ENCODE results near the gene RCOR3. TPM values are rescaled to one million over a fixed set of nuclear protein-coding genes. Genes with fewer than 3 reads are reported as not detected.

RCOR3 gene
- total RNA-seq, 1 donor from 2014 or later: 52.3 TPM

- H3K4me1 ChIP-seq: peaks cover 10% of the 10 kb centered on the region
- no peaks in the 10 kb centered on the region for H3K36me3 ChIP-seq
- no peak for ATAC-seq
- intact Hi-C loops (cut with DNase I): no loop called here
- no peaks in the 10 kb centered on the region for H3K27me3 ChIP-seq (ENCODE audit: low read depth)
- no peak overlapping the region for H3K27ac ChIP-seq
- no peak for DNase-seq
- TF ChIP-seq CTCF (IDR thresholded peaks at IDR 0.05): no peak
- H3K9me3 ChIP-seq: no peaks in the 10 kb centered on the region
- no peak overlapping the region for H3K4me3 ChIP-seq
Observed at GRCh38 chr1:211332036-211332616, 73.0 kb downstream of the RCOR3 start.

- no peak for TF ChIP-seq CTCF (IDR thresholded peaks at IDR 0.05)
- no peak overlapping the region for H3K4me3 ChIP-seq
- no peak overlapping the region for H3K27ac ChIP-seq
- intact Hi-C loops (cut with DNase I): no loop called here
- ATAC-seq: no peak
- no peaks in the 10 kb centered on the region for H3K27me3 ChIP-seq (ENCODE audit: low read depth)
- DNase-seq: no peak
- no peaks in the 10 kb centered on the region for H3K9me3 ChIP-seq
- H3K36me3 ChIP-seq: no peaks in the 10 kb centered on the region
- peaks cover 5% of the 10 kb centered on the region for H3K4me1 ChIP-seq
Observed at GRCh38 chr1:211332830-211333229, 73.7 kb downstream of the RCOR3 start.

GRCh38 chr1:211333906-211334305 is 74.7 kb downstream of the RCOR3 start:
- Histone ChIP-seq H3K4me1 (no peaks in the 10 kb centered on the region), H3K36me3 (no peaks in the 10 kb centered on the region), H3K4me3 (no peak overlapping the region), H3K27ac (no peak overlapping the region), H3K9me3 (no peaks in the 10 kb centered on the region), H3K27me3 (ENCODE audit: low read depth) (no peaks in the 10 kb centered on the region)
- no peak for ATAC-seq
- intact Hi-C loops (cut with DNase I): no loop called here
- TF ChIP-seq CTCF (IDR thresholded peaks at IDR 0.05): no peak
- DNase-seq: no peak

GRCh38 chr1:211334986-211335385 is 75.8 kb downstream of the RCOR3 start:
- DNase-seq (no peak), ATAC-seq (no peak)
- H3K27me3 ChIP-seq (ENCODE audit: low read depth): no peaks in the 10 kb centered on the region
- no peak for TF ChIP-seq CTCF (IDR thresholded peaks at IDR 0.05)
- no peak overlapping the region for H3K4me3 ChIP-seq
- no peaks in the 10 kb centered on the region for H3K9me3 ChIP-seq
- no peaks in the 10 kb centered on the region for H3K36me3 ChIP-seq
- intact Hi-C loops (cut with DNase I): no loop called here
- no peaks in the 10 kb centered on the region for H3K4me1 ChIP-seq
- no peak overlapping the region for H3K27ac ChIP-seq

- Histone ChIP-seq H3K27me3 (ENCODE audit: low read depth) (no peaks in the 10 kb centered on the region), H3K4me3 (no peak overlapping the region), H3K4me1 (no peaks in the 10 kb centered on the region), H3K9me3 (no peaks in the 10 kb centered on the region), H3K36me3 (no peaks in the 10 kb centered on the region), H3K27ac (no peak overlapping the region)
- DNase-seq (no peak), ATAC-seq (no peak)
- intact Hi-C loops (cut with DNase I): no loop called here
- no peak for TF ChIP-seq CTCF (IDR thresholded peaks at IDR 0.05)
Observed at GRCh38 chr1:211335522-211336157, 76.5 kb downstream of the RCOR3 start.

All from lower lobe of right lung (tissue), 2 donors.